Measurements from ENCODE around the gene CFAP100. TPM values are rescaled to one million over a fixed set of nuclear protein-coding genes. Genes with fewer than 3 reads are reported as not detected.

The CFAP100 gene
- total RNA-seq, 5 donors from 2014 or later (not counting 1 experiment from before 2014, with no cell fraction given) = not detected

DNA sequence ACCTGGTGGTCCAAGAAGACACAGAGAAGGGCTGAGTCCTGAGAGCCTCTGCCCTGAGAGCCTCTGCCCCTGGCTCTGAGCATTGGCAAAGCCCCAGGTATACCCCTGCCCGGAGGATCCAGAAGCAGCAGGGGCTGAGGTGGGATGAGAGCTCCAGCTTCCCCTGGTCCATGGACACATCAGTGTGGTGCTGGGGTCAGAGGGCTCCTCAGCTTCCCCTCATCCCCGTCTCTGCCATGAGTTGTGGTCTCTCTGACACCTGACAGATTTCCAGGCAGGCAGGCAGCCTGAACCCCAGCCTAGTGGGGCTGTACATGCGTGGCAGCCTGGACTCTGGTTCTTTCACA lies 34.0 kb upstream of the CFAP100 start:
- POLR2A ChIA-PET = interaction anchor here in 1 of 2 donors (0.6 kb wide), 1 partner anchor 291 kb away, joined by 6 read pairs; no protein-coding TSS in a partner anchor

DNA sequence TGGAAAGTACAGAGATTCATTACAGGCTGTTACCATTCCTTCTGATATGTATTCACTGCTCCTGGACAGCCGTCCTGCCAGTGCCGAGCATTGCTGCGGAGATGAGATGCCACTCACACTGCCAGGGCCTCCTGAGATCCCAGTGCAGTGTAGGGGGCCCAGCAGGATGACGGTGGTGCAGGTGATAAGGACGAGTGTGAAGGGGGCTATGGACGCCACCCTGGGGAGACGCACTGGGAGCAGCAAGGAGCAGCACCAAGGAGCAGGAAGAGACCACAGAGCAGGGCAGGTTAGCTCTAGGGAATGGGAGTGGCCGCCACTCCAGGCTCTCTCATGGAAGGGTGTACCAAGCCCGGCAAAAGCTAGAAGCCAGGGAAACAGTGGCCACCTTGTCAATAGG lies 33.5 kb upstream of the CFAP100 start:
- WGBS (ENCODE audit: insufficient coverage) = 85% methylated on average over 7 of the region's 9 CpGs
- no peaks in the 10 kb centered on the region for H3K36me3 Mint-ChIP-seq

More for the DNA sequence above, 34.0 kb upstream of the CFAP100 start:
- Histone ChIP-seq H3K36me3 (ENCODE audit: control insufficient read depth in 2 of 2, extremely low read depth in 1 of 2, insufficient read depth in 1 of 2, low read length in 1 of 2) (no peaks in the 10 kb centered on the region), H3K4me3 (ENCODE audit: control insufficient read depth in 1 of 2, extremely low read depth in 1 of 2, low read length in 1 of 2) (no peak overlapping the region), H3K27me3 (replicated peaks in 1 of 2; ENCODE audit: control insufficient read depth in 2 of 2, extremely low read depth in 1 of 2, insufficient read depth in 2 of 2, low read length in 1 of 2) (peaks cover 12 to 55% of the 10 kb centered on the region in 2 experiments), H3K27ac (ENCODE audit: low read length) (no peak overlapping the region), H3K4me1 (ENCODE audit: control insufficient read depth in 1 of 2, extremely low read depth in 1 of 2, insufficient read depth in 2 of 2, low read length in 2 of 2) (peaks cover 6 to 20% of the 10 kb centered on the region in 2 experiments), H3K9me3 (no peaks in the 10 kb centered on the region)
- H3K4me1 Mint-ChIP-seq = peaks cover 12 to 16% (median 15%) of the 10 kb centered on the region in 3 donors
- no peak for ATAC-seq (replicated peaks in 1 of 4)
- no peak for DNase-seq
- CTCF ChIA-PET = no interaction called here
- H3K27ac Mint-ChIP-seq = no peak overlapping the region
- WGBS (ENCODE audit: insufficient coverage) = 50% methylated on average over 2 of the region's 3 CpGs
- H3K4me3 Mint-ChIP-seq = no peak overlapping the region
- H3K9me3 Mint-ChIP-seq = no peaks in the 10 kb centered on the region
- peaks cover 35 to 57% of the 10 kb centered on the region in 2 donors for H3K27me3 Mint-ChIP-seq
- H3K36me3 Mint-ChIP-seq = no peaks in the 10 kb centered on the region

DNA sequence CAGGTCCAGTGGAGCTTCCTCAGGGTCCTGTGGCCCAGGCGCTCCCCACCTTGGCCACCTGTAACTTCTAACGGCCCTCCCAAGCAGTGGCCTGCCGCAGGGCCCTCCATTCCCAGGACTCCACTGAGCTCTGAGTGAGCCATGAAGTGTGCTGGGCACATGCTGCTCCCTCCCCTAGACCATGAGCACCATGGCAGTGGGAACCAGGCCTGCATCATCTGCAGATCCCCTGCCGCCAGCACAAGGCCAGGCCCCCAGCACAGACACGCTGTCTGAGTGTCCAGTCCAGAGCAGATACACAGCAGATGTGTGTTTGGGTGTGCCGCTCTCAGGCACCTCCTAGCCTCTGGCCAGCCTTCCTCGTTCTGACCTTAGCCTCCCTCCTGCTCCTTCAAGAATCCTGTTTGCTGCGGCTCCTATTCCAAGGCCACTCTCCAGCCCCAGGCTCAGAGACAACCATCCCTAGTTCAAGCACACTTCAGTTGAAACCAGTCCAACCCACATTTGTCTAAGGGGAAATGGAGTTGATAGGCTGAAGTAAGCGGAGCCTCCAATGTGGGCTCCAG lies 30.5 kb upstream of the CFAP100 start:
- Mint-ChIP-seq H3K27ac (no peak overlapping the region), H3K4me1 (no peaks in the 10 kb centered on the region), H3K36me3 (no peaks in the 10 kb centered on the region), H3K27me3 (peaks cover 23 to 36% of the 10 kb centered on the region in 2 donors), H3K4me3 (no peak overlapping the region), H3K9me3 (no peaks in the 10 kb centered on the region)
- Histone ChIP-seq H3K27me3 (replicated peaks in 1 of 2; ENCODE audit: control insufficient read depth in 2 of 2, extremely low read depth in 1 of 2, insufficient read depth in 2 of 2, low read length in 1 of 2) (peaks cover under 1 to 38% of the 10 kb centered on the region in 2 experiments), H3K9me3 (no peaks in the 10 kb centered on the region), H3K4me1 (ENCODE audit: control insufficient read depth in 1 of 2, extremely low read depth in 1 of 2, insufficient read depth in 2 of 2, low read length in 2 of 2) (no peaks in the 10 kb centered on the region), H3K27ac (ENCODE audit: low read length) (no peak overlapping the region), H3K4me3 (ENCODE audit: control insufficient read depth in 1 of 2, extremely low read depth in 1 of 2, low read length in 1 of 2) (no peak overlapping the region), H3K36me3 (ENCODE audit: control insufficient read depth in 2 of 2, extremely low read depth in 1 of 2, insufficient read depth in 1 of 2, low read length in 1 of 2) (no peaks in the 10 kb centered on the region)
- no peak for ATAC-seq (replicated peaks in 1 of 4)
- no peak for DNase-seq
- POLR2A ChIA-PET = no interaction called here
- 82% methylated on average over 5 of the region's 9 CpGs for WGBS (ENCODE audit: insufficient coverage)
- CTCF ChIA-PET = no interaction called here

More for the DNA sequence above, 33.5 kb upstream of the CFAP100 start:
- ChIA-PET POLR2A (no interaction called here), CTCF (no interaction called here)
- Mint-ChIP-seq H3K4me1 (peaks cover 11 to 13% (median 12%) of the 10 kb centered on the region in 3 donors), H3K27ac (no peak overlapping the region), H3K27me3 (peaks cover 34 to 55% of the 10 kb centered on the region in 2 donors), H3K9me3 (no peaks in the 10 kb centered on the region), H3K4me3 (no peak overlapping the region)
- Histone ChIP-seq H3K4me3 (ENCODE audit: control insufficient read depth in 1 of 2, extremely low read depth in 1 of 2, low read length in 1 of 2) (no peak overlapping the region), H3K9me3 (no peaks in the 10 kb centered on the region), H3K27me3 (replicated peaks in 1 of 2; ENCODE audit: control insufficient read depth in 2 of 2, extremely low read depth in 1 of 2, insufficient read depth in 2 of 2, low read length in 1 of 2) (peaks cover 12 to 53% of the 10 kb centered on the region in 2 experiments), H3K27ac (ENCODE audit: low read length) (no peak overlapping the region), H3K36me3 (ENCODE audit: control insufficient read depth in 2 of 2, extremely low read depth in 1 of 2, insufficient read depth in 1 of 2, low read length in 1 of 2) (no peaks in the 10 kb centered on the region), H3K4me1 (ENCODE audit: control insufficient read depth in 1 of 2, extremely low read depth in 1 of 2, insufficient read depth in 2 of 2, low read length in 2 of 2) (peaks cover 5 to 15% of the 10 kb centered on the region in 2 experiments)
- DNase-seq (no peak), ATAC-seq (replicated peaks in 1 of 4) (no peak)

DNA sequence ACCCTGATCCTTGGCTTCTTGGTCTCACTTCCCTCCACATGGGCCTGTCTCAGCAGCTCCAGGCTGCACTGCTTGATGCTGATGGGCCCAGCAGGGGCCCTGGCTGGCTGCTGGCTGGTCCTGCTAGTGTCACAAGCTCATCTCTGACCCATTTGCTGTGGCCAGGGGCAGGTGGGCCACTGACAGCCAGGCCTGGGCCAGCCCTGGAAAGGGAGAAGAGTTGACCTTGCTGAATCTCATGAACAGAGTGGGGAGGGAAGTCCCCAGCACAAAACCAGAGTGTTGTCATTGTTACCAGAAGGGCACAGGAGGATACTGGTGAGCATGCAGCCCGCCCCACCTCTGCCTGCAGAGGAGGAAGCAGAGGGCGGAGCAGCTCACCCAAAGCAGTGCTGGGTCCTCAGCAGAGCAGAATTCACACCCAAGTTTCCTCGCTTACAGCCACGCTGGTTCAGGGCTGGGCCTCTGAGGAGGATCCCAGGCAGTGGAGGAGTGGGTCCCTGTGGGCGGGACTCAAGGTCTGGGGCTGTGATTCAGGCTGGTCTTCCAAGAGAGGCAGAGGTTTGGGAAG lies 29.9 kb upstream of the CFAP100 start:
- Mint-ChIP-seq H3K36me3 (no peaks in the 10 kb centered on the region), H3K27ac (no peak overlapping the region), H3K4me3 (no peak overlapping the region), H3K27me3 (peaks cover 18 to 30% of the 10 kb centered on the region in 2 donors), H3K9me3 (no peaks in the 10 kb centered on the region), H3K4me1 (no peaks in the 10 kb centered on the region)
- no peak for ATAC-seq (replicated peaks in 1 of 4)
- Histone ChIP-seq H3K4me3 (ENCODE audit: control insufficient read depth in 1 of 2, extremely low read depth in 1 of 2, low read length in 1 of 2) (no peak overlapping the region), H3K36me3 (ENCODE audit: control insufficient read depth in 2 of 2, extremely low read depth in 1 of 2, insufficient read depth in 1 of 2, low read length in 1 of 2) (no peaks in the 10 kb centered on the region), H3K27ac (ENCODE audit: low read length) (no peak overlapping the region), H3K4me1 (ENCODE audit: control insufficient read depth in 1 of 2, extremely low read depth in 1 of 2, insufficient read depth in 2 of 2, low read length in 2 of 2) (no peaks in the 10 kb centered on the region), H3K9me3 (no peaks in the 10 kb centered on the region), H3K27me3 (replicated peaks in 1 of 2; ENCODE audit: control insufficient read depth in 2 of 2, extremely low read depth in 1 of 2, insufficient read depth in 2 of 2, low read length in 1 of 2) (peaks cover 0 to 38% of the 10 kb centered on the region in 2 experiments)
- ChIA-PET CTCF (no interaction called here), POLR2A (no interaction called here)
- WGBS (ENCODE audit: insufficient coverage) = 71% methylated on average over 4 of the region's 5 CpGs
- DNase-seq = no peak

DNA sequence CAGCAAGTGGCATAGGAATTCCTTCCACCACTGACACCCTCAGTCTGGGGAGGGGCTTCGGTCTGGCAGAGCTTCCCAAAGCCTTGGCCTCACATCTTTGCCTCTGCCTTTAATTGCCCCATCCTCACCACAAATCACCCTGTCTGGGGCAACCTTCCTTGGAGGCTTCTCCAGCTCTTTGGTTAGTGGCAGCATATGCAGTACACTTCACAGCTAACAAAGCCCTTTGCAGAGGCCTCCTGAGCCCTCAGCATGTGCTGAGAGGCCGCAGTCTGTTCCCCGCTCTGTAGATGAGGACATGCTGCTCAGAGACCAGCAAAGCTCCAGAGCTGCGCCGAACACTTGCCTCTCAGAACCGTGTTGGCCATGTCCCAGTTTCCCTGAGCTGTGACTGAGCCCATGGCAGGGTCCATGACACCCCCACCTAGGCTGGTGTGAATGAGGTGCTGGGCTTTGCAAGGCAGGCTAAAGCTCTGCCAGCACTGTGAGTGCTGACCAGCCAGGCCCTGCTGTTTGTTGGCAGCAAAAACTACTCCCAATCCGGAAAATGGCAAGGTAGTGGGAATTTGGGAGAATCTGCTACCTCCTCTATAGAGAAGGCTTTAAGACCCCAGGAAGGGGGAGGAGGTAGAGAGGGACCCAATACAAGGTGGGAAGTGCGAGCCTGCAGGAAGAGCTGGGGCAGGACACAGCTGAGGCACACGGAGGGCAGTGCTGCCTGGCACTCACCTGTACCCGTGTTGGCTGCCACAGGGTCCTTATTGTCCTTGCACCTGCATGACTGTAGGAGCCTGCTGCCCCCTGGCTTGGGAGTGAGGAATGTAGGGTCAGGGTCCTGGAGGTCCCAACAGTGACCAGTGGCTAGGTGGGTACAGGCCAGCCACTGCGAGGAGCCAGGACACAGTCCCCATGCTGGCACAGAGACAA lies 29.1 kb upstream of the CFAP100 start:
- Histone ChIP-seq H3K4me3 (ENCODE audit: control insufficient read depth in 1 of 2, extremely low read depth in 1 of 2, low read length in 1 of 2) (no peak overlapping the region), H3K27me3 (replicated peaks in 1 of 2; ENCODE audit: control insufficient read depth in 2 of 2, extremely low read depth in 1 of 2, insufficient read depth in 2 of 2, low read length in 1 of 2) (peaks cover 0 to 32% of the 10 kb centered on the region in 2 experiments), H3K4me1 (ENCODE audit: control insufficient read depth in 1 of 2, extremely low read depth in 1 of 2, insufficient read depth in 2 of 2, low read length in 2 of 2) (no peaks in the 10 kb centered on the region), H3K27ac (ENCODE audit: low read length) (no peak overlapping the region), H3K9me3 (no peaks in the 10 kb centered on the region), H3K36me3 (ENCODE audit: control insufficient read depth in 2 of 2, extremely low read depth in 1 of 2, insufficient read depth in 1 of 2, low read length in 1 of 2) (no peaks in the 10 kb centered on the region)
- WGBS (ENCODE audit: insufficient coverage) = 82% methylated on average over 10 of the region's 11 CpGs
- H3K27me3 Mint-ChIP-seq = peaks cover 12 to 25% of the 10 kb centered on the region in 2 donors
- CTCF ChIA-PET = no interaction called here
- ATAC-seq (replicated peaks in 1 of 4) (no peak), DNase-seq (no peak)
- POLR2A ChIA-PET = no interaction called here
- no peak overlapping the region for H3K4me3 Mint-ChIP-seq
- H3K4me1 Mint-ChIP-seq = no peaks in the 10 kb centered on the region
- no peaks in the 10 kb centered on the region for H3K9me3 Mint-ChIP-seq
- no peak overlapping the region for H3K27ac Mint-ChIP-seq
- no peaks in the 10 kb centered on the region for H3K36me3 Mint-ChIP-seq

DNA sequence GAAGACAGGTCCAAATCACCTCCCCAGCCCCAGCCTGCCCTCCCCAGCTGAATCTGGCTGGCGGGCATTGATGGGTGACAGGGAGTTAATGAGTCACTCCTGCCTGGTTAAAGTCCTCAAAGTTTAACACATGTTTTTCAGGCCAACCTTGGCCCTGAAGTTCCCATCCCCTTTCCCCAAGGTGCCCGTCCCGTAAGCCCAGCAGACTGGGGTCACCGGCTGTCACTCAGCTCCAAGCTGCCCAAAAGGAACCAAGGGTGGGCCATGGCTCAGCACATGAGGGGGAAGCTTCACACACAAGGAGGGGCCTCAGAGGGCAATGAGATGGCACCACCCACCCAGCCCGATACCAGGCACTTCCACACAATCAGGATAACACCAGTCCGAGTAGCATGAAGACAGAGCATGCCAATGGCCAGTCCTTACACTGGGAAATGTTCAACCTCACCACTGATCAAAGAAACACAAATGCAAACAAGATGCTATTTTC lies 27.3 kb upstream of the CFAP100 start:
- H3K36me3 ChIP-seq (ENCODE audit: control insufficient read depth in 2 of 2, extremely low read depth in 1 of 2, insufficient read depth in 1 of 2, low read length in 1 of 2) = no peaks in the 10 kb centered on the region
- no peak overlapping the region for H3K4me3 Mint-ChIP-seq
- CTCF ChIA-PET = no interaction called here
- ATAC-seq (replicated peaks in 1 of 4) (no peak), DNase-seq (no peak)
- H3K36me3 Mint-ChIP-seq = no peaks in the 10 kb centered on the region
- H3K9me3 Mint-ChIP-seq = no peaks in the 10 kb centered on the region
- no peak overlapping the region for H3K27ac Mint-ChIP-seq
- no peaks in the 10 kb centered on the region for H3K4me1 Mint-ChIP-seq
- H3K27me3 ChIP-seq (replicated peaks in 1 of 2; ENCODE audit: control insufficient read depth in 2 of 2, extremely low read depth in 1 of 2, insufficient read depth in 2 of 2, low read length in 1 of 2) = peaks cover 0 to 27% of the 10 kb centered on the region in 2 experiments
- POLR2A ChIA-PET = interaction anchor here in 1 of 2 donors (0.6 kb wide), 1 partner anchor 974 kb away, joined by 7 read pairs; no protein-coding TSS in a partner anchor
- no peak overlapping the region for H3K4me3 ChIP-seq (ENCODE audit: control insufficient read depth in 1 of 2, extremely low read depth in 1 of 2, low read length in 1 of 2)
- no peak overlapping the region for H3K27ac ChIP-seq (ENCODE audit: low read length)
- no peaks in the 10 kb centered on the region for H3K4me1 ChIP-seq (ENCODE audit: control insufficient read depth in 1 of 2, extremely low read depth in 1 of 2, insufficient read depth in 2 of 2, low read length in 2 of 2)
- peaks cover 2 to 11% of the 10 kb centered on the region in 2 donors for H3K27me3 Mint-ChIP-seq
- H3K9me3 ChIP-seq = no peaks in the 10 kb centered on the region
- WGBS (ENCODE audit: insufficient coverage) = 100% methylated on average over 3 of the region's 6 CpGs
